Left renal cortex interstitium (tissue), 4 donors: ENCODE results near the gene PSME1. TPM values are rescaled to one million over a fixed set of nuclear protein-coding genes. Genes with fewer than 3 reads are reported as not detected.

Source experiments
- DNase-seq, 4 donors: peaks; one replicate each; pipeline ENCODE4 v3.0.0-alpha.2; 2013; ENCODE audit warnings: low read depth in 4 of 4, low spot score in 2 of 4, missing footprints in 1 of 4
- polyA plus RNA-seq, 4 donors: library from polyadenylated mRNA; unstranded; fragments of 120-200 nt; gene quantifications; one replicate each; pipeline ENCODE4 v1.2.1, GENCODE V29; 2013; ENCODE audit not compliant: insufficient read length in 4 of 4

PSME1 gene
- polyA plus RNA-seq, 4 donors, result 185 to 235 (median 203) TPM

GRCh38 chr14:24164518-24164991 lies 28.6 kb downstream of the PSME1 start:
- DNase-seq, result no peak

GRCh38 chr14:24165785-24166184 lies 29.8 kb downstream of the PSME1 start:
- DNase-seq, result no peak

- no peak for DNase-seq
These were observed 31.6 kb downstream of the PSME1 start for GRCh38 chr14:24167469-24168114.

GRCh38 chr14:24171422-24172260 lies 35.6 kb downstream of the PSME1 start, which contains the start of gene REC8:
REC8 (plus strand) TSS chr14:24172080; CDS start chr14:24172553, 473 bp downstream.
- DNase-seq, result peak; percentile 77 to 92 (median 81)

GRCh38 chr14:24172261-24172860 lies 36.4 kb downstream of the PSME1 start:
- DNase-seq, result no peak

GRCh38 chr14:24172871-24173281 lies 36.9 kb downstream of the PSME1 start:
- DNase-seq, result no peak

GRCh38 chr14:24176599-24176998 lies 40.6 kb downstream of the PSME1 start:
- DNase-seq, result no peak

- no peak for DNase-seq
These were observed 41.2 kb downstream of the PSME1 start for GRCh38 chr14:24177041-24177825.

GRCh38 chr14:24177891-24178290 lies 41.9 kb downstream of the PSME1 start:
- no peak for DNase-seq

- no peak for DNase-seq
These were observed 42.6 kb downstream of the PSME1 start for GRCh38 chr14:24178399-24179178.

GRCh38 chr14:24179294-24179960 lies 43.4 kb downstream of the PSME1 start:
- no peak for DNase-seq

- DNase-seq, result no peak
These were observed 44.2 kb downstream of the PSME1 start for GRCh38 chr14:24179961-24180796.

GRCh38 chr14:24181371-24182077 lies 45.5 kb downstream of the PSME1 start:
- no peak for DNase-seq

GRCh38 chr14:24182110-24182882 lies 46.3 kb downstream of the PSME1 start:
- DNase-seq, result no peak

GRCh38 chr14:24183014-24183481 lies 47.1 kb downstream of the PSME1 start:
- DNase-seq, result no peak

GRCh38 chr14:24184104-24184970 lies 48.3 kb downstream of the PSME1 start:
- no peak for DNase-seq
